ENCODE data around the gene ROMO1.

Gene ROMO1

DNA sequence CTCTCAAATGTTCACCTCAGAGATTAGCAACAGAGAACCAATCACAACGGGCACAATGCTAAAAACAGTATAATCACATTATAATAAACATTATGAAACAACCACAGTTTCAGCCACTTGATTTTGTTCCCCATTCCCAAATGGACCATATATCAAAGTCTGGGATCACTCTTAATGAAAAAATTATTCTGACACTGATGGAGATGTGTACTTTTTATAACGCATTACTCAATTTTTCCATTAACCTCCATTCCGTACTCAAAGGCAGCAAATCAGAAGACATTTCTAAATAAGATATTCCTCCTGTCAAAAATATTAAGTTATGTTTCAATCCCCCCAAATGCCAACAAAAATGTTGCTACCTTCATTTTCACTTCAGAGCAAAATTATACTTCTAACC, 37.3 kb upstream of the ROMO1 start:
- Histone ChIP-seq H3K4me1 (ENCODE audit: control insufficient read depth in 1 of 2, insufficient read depth in 1 of 2, low read depth in 1 of 2, low read length in 1 of 2) (peaks cover 53 to 58% of the 10 kb centered on the region in 2 experiments), H3K9me3 (no peaks in the 10 kb centered on the region), H3K36me3 (no peaks in the 10 kb centered on the region), H3K4me3 (ENCODE audit: low read depth in 1 of 2, low read length in 1 of 2) (no peak overlapping the region), H3K27ac (peak overlapping the region; percentile 97), H3K27me3 (no peaks in the 10 kb centered on the region)
- TF ChIP-seq, protein P1, sequence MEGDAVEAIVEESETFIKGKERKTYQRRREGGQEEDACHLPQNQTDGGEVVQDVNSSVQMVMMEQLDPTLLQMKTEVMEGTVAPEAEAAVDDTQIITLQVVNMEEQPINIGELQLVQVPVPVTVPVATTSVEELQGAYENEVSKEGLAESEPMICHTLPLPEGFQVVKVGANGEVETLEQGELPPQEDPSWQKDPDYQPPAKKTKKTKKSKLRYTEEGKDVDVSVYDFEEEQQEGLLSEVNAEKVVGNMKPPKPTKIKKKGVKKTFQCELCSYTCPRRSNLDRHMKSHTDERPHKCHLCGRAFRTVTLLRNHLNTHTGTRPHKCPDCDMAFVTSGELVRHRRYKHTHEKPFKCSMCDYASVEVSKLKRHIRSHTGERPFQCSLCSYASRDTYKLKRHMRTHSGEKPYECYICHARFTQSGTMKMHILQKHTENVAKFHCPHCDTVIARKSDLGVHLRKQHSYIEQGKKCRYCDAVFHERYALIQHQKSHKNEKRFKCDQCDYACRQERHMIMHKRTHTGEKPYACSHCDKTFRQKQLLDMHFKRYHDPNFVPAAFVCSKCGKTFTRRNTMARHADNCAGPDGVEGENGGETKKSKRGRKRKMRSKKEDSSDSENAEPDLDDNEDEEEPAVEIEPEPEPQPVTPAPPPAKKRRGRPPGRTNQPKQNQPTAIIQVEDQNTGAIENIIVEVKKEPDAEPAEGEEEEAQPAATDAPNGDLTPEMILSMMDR (IDR thresholded peaks at IDR 0.05) = no peak

- Histone ChIP-seq H3K27me3 (no peaks in the 10 kb centered on the region), H3K27ac (peak overlapping the region; percentile 97), H3K9me3 (no peaks in the 10 kb centered on the region), H3K36me3 (no peaks in the 10 kb centered on the region), H3K4me1 (ENCODE audit: control insufficient read depth in 1 of 2, insufficient read depth in 1 of 2, low read depth in 1 of 2, low read length in 1 of 2) (peaks cover 53 to 58% of the 10 kb centered on the region in 2 experiments), H3K4me3 (ENCODE audit: low read depth in 1 of 2, low read length in 1 of 2) (peak overlapping the region in 1 of 2 experiments; percentile 95)
- TF ChIP-seq, protein P1 (IDR thresholded peaks at IDR 0.05) = no peak
Observed at GRCh38 chr20:35662551-35662950, 36.7 kb upstream of the ROMO1 start.

GRCh38 chr20:35663516-35664465, 35.4 kb upstream of the ROMO1 start:
- Histone ChIP-seq H3K9me3 (no peaks in the 10 kb centered on the region), H3K27me3 (no peaks in the 10 kb centered on the region), H3K27ac (peak overlapping the region; percentile 97), H3K4me3 (ENCODE audit: low read depth in 1 of 2, low read length in 1 of 2) (peak overlapping the region; percentile 95 to 98), H3K4me1 (ENCODE audit: control insufficient read depth in 1 of 2, insufficient read depth in 1 of 2, low read depth in 1 of 2, low read length in 1 of 2) (peaks cover 52 to 58% of the 10 kb centered on the region in 2 experiments), H3K36me3 (peaks cover 4% of the 10 kb centered on the region)
- TF ChIP-seq, protein P1 (IDR thresholded peaks at IDR 0.05) = peak; percentile 20

GRCh38 chr20:35664466-35665206, 34.6 kb upstream of the ROMO1 start, which contains the start of the genes CPNE1 and RBM12:
CPNE1 (minus strand) TSS chr20:35664900; CDS start chr20:35632923, 31,977 bp downstream.
RBM12 (minus strand) TSS chr20:35664900; CDS start chr20:35655322, 9,578 bp downstream.
- Histone ChIP-seq H3K4me3 (ENCODE audit: low read depth in 1 of 2, low read length in 1 of 2) (peak within 1 kb of the TSS; percentile 95 to 98), H3K27me3 (no peaks in the 10 kb centered on the region), H3K36me3 (peaks cover 12% of the 10 kb centered on the region), H3K27ac (peak within 1 kb of the TSS; percentile 97), H3K9me3 (no peaks in the 10 kb centered on the region), H3K4me1 (ENCODE audit: control insufficient read depth in 1 of 2, insufficient read depth in 1 of 2, low read depth in 1 of 2, low read length in 1 of 2) (peaks cover 51 to 54% of the 10 kb centered on the region in 2 experiments)
- TF ChIP-seq, protein P1 (IDR thresholded peaks at IDR 0.05) = peak; percentile 49

- no peaks in the 10 kb centered on the region for H3K9me3 ChIP-seq
- H3K27me3 ChIP-seq = no peaks in the 10 kb centered on the region
- no peak overlapping the region for H3K4me3 ChIP-seq (ENCODE audit: low read depth in 1 of 2, low read length in 1 of 2)
- H3K36me3 ChIP-seq = peaks cover 25% of the 10 kb centered on the region
- H3K4me1 ChIP-seq (ENCODE audit: control insufficient read depth in 1 of 2, insufficient read depth in 1 of 2, low read depth in 1 of 2, low read length in 1 of 2) = peaks cover 38 to 41% of the 10 kb centered on the region in 2 experiments
- TF ChIP-seq, protein P1 (IDR thresholded peaks at IDR 0.05) = no peak
- no peak overlapping the region for H3K27ac ChIP-seq
Observed at GRCh38 chr20:35665949-35666288, 33.3 kb upstream of the ROMO1 start.

Measured in neutrophil (primary cell).